Measurements from ENCODE around the gene DOCK9. TPM values are rescaled to one million over a fixed set of nuclear protein-coding genes. Genes with fewer than 3 reads are reported as not detected.

Gene DOCK9
- total RNA-seq, 4 donors from 2014 or later: 78.7 to 306 (median 142) TPM

GRCh38 chr13:98940325-98941001 lies 37.4 kb downstream of the DOCK9 start:
- no peak for TF ChIP-seq CTCF (IDR thresholded peaks at IDR 0.05; ENCODE audit: low read depth)

GRCh38 chr13:98939660-98940191 lies 38.1 kb downstream of the DOCK9 start:
- TF ChIP-seq CTCF (IDR thresholded peaks at IDR 0.05; ENCODE audit: low read depth): no peak

- TF ChIP-seq CTCF (IDR thresholded peaks at IDR 0.05; ENCODE audit: low read depth): no peak
Observed at GRCh38 chr13:98938801-98939200, 39.1 kb downstream of the DOCK9 start.

- no peak for TF ChIP-seq CTCF (IDR thresholded peaks at IDR 0.05; ENCODE audit: low read depth)
Observed at GRCh38 chr13:98937911-98938381, 39.9 kb downstream of the DOCK9 start.

GRCh38 chr13:98934243-98934642 lies 43.6 kb downstream of the DOCK9 start:
- TF ChIP-seq CTCF (IDR thresholded peaks at IDR 0.05; ENCODE audit: low read depth): no peak

- no peak for TF ChIP-seq CTCF (IDR thresholded peaks at IDR 0.05; ENCODE audit: low read depth)
Observed at GRCh38 chr13:98930151-98930591, 47.7 kb downstream of the DOCK9 start.

- TF ChIP-seq CTCF (IDR thresholded peaks at IDR 0.05; ENCODE audit: low read depth): no peak
Observed at GRCh38 chr13:98927951-98928927, 49.6 kb downstream of the DOCK9 start.
